ENCODE measurements around the gene CENPQ.

CENPQ gene

DNA sequence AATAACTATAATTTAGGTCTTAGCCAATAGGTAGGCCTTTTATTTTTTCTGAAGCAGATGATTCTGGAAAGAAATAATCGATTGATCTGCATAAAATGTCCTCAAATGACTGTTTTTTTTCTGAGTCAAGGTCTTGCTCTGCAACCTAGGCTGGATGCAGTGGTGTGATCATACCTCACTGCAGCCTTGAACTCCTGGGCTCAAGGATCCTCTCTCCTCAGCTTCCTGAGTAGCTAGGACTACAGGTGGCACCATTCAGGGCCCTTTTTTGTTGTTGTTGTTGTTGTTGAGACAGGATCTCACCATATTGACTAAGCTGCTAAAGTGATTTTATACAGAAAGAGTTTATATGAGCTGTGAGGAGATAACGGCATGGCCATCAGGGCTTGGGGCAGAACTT, 54.7 kb downstream of the CENPQ start:
- H3K27ac ChIP-seq (ENCODE audit: low read depth, low read length) = no peak overlapping the region
- peaks cover 0 to 3% of the 10 kb centered on the region in 2 donors for H3K4me1 ChIP-seq (ENCODE audit: control insufficient read depth in 1 of 2, insufficient read depth in 2 of 2, low read length in 2 of 2)
- no peak overlapping the region for H3K4me3 ChIP-seq (ENCODE audit: low read depth in 1 of 2, low read length in 2 of 2)
- H3K9ac ChIP-seq (ENCODE audit: low read depth in 1 of 2, low read length in 2 of 2) = no peak overlapping the region
- no peaks in the 10 kb centered on the region for H3K36me3 ChIP-seq (ENCODE audit: control insufficient read depth in 1 of 2, insufficient read depth in 2 of 2, low read length in 2 of 2)
- H3K9me3 ChIP-seq (ENCODE audit: control insufficient read depth in 1 of 2, low read length in 2 of 2) = no peaks in the 10 kb centered on the region
- H3K27me3 ChIP-seq (ENCODE audit: control insufficient read depth in 1 of 2, insufficient read depth in 2 of 2, low read length in 2 of 2) = no peaks in the 10 kb centered on the region

DNA sequence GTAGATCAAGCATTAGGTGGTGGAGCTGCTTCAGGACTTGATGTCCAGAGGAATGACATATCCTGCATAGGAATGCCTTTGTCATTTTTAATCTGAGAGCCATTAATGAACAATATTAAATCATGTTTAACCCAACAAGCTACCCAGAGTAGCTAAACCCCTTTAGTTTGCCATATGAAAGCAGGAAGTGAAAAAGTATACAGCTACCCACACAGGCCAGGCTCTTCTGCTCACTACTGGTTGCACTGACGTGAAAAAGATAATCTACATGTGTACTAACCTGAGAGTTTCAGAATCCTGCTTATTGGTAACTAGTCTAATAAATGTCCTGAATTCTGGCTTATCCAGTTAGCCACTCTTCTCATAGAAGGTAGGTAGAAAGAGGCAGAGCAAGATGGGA, 56.5 kb downstream of the CENPQ start:
- no peak overlapping the region for H3K4me3 ChIP-seq (ENCODE audit: low read depth in 1 of 2, low read length in 2 of 2)
- no peaks in the 10 kb centered on the region for H3K36me3 ChIP-seq (ENCODE audit: control insufficient read depth in 1 of 2, insufficient read depth in 2 of 2, low read length in 2 of 2)
- no peak overlapping the region for H3K9ac ChIP-seq (ENCODE audit: low read depth in 1 of 2, low read length in 2 of 2)
- peaks cover 0 to 14% of the 10 kb centered on the region in 2 donors for H3K4me1 ChIP-seq (ENCODE audit: control insufficient read depth in 1 of 2, insufficient read depth in 2 of 2, low read length in 2 of 2)
- no peaks in the 10 kb centered on the region for H3K27me3 ChIP-seq (ENCODE audit: control insufficient read depth in 1 of 2, insufficient read depth in 2 of 2, low read length in 2 of 2)
- H3K9me3 ChIP-seq (ENCODE audit: control insufficient read depth in 1 of 2, low read length in 2 of 2) = no peaks in the 10 kb centered on the region
- H3K27ac ChIP-seq (ENCODE audit: low read depth, low read length) = no peak overlapping the region

DNA sequence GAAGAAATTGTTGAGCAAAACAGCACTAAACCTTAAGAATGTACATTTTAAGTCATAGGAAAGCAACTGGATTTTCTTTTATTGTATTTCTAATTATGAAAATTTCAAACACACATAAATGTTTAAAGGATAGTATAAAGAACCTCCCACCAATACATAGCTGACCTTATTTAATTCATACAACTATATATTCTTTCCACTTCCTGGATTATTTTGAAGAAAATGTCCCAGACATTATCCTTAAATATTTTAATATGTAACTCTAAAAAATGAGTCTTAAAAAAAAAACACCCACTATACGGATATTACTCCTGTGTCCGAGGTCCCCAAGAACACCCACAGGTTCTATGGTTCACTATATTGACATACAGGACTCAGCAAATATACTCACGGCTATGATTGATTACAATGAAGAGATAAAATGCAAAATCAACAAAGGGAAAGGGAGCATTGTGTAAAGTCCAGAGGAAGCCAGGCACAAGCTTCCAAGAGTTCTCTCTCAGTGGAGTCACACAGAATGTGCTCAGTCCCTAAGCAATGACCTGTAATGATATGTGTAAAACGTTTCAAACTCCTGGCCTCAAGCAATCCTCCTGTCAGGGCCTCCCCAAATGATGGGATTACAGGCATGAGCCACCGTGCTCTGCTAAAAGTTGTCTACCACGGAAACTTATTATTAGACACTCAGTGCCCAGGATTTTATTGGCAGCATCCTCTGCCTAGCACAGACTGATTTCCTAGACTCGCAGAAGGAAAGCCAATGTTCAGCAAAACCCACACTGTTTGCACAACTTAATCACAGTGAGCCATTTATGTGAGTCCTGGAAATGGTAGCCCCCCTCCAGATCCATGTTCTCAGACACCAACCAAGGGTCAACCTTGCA, 59.8 kb downstream of the CENPQ start:
- Histone ChIP-seq H3K9ac (ENCODE audit: low read depth in 1 of 2, low read length in 2 of 2) (no peak overlapping the region), H3K4me1 (ENCODE audit: control insufficient read depth in 1 of 2, insufficient read depth in 2 of 2, low read length in 2 of 2) (peaks cover 0 to 14% of the 10 kb centered on the region in 2 donors), H3K9me3 (ENCODE audit: control insufficient read depth in 1 of 2, low read length in 2 of 2) (no peaks in the 10 kb centered on the region), H3K4me3 (ENCODE audit: low read depth in 1 of 2, low read length in 2 of 2) (no peak overlapping the region), H3K36me3 (ENCODE audit: control insufficient read depth in 1 of 2, insufficient read depth in 2 of 2, low read length in 2 of 2) (no peaks in the 10 kb centered on the region), H3K27me3 (ENCODE audit: control insufficient read depth in 1 of 2, insufficient read depth in 2 of 2, low read length in 2 of 2) (no peaks in the 10 kb centered on the region), H3K27ac (ENCODE audit: low read depth, low read length) (no peak overlapping the region)

DNA sequence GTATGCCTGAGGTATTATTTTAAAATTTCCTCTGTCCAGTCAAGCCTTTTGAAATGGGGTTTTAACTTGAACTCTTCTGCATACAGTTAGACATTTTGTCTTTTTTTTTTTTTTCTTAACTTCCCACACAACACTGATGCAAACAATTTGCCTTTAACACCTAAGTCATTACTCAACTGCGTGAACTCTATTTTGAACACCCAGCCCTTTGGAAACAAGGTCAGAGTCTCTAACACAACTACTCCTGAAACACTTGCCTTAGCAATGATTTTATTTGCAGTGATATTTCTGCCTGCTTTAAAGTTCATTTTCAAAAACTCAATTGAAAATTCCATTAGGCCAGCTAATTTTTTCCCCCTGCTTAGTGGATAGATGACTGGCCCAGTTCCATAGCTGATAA, 60.7 kb downstream of the CENPQ start:
- H3K4me3 ChIP-seq (ENCODE audit: low read depth in 1 of 2, low read length in 2 of 2) = no peak overlapping the region
- H3K9ac ChIP-seq (ENCODE audit: low read depth in 1 of 2, low read length in 2 of 2) = no peak overlapping the region
- H3K9me3 ChIP-seq (ENCODE audit: control insufficient read depth in 1 of 2, low read length in 2 of 2) = no peaks in the 10 kb centered on the region
- no peaks in the 10 kb centered on the region for H3K27me3 ChIP-seq (ENCODE audit: control insufficient read depth in 1 of 2, insufficient read depth in 2 of 2, low read length in 2 of 2)
- H3K36me3 ChIP-seq (ENCODE audit: control insufficient read depth in 1 of 2, insufficient read depth in 2 of 2, low read length in 2 of 2) = no peaks in the 10 kb centered on the region
- H3K4me1 ChIP-seq (ENCODE audit: control insufficient read depth in 1 of 2, insufficient read depth in 2 of 2, low read length in 2 of 2) = peaks cover 0 to 14% of the 10 kb centered on the region in 2 donors
- H3K27ac ChIP-seq (ENCODE audit: low read depth, low read length) = no peak overlapping the region

DNA sequence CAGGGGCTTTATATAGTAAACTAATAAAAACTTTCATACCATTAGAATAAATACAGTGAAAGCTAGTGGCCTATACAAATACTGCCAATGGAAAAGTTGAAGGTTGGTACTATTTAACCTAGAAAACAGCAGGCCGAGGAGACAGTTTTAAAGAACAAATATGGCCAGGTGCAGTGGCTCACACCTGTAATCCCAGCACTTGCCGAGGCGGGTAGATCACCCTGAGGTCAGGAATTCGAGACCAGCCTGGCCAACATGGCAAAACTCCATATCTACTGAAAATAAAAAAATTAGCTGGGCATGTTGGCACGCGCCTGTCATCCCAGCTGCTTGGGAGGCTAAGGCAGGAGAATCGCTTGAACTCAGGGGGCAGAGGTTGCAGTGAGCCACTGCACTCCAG, 61.4 kb downstream of the CENPQ start:
- Histone ChIP-seq H3K27me3 (ENCODE audit: control insufficient read depth in 1 of 2, insufficient read depth in 2 of 2, low read length in 2 of 2) (no peaks in the 10 kb centered on the region), H3K4me3 (ENCODE audit: low read depth in 1 of 2, low read length in 2 of 2) (no peak overlapping the region), H3K36me3 (ENCODE audit: control insufficient read depth in 1 of 2, insufficient read depth in 2 of 2, low read length in 2 of 2) (no peaks in the 10 kb centered on the region), H3K4me1 (ENCODE audit: control insufficient read depth in 1 of 2, insufficient read depth in 2 of 2, low read length in 2 of 2) (peaks cover 0 to 14% of the 10 kb centered on the region in 2 donors), H3K9me3 (ENCODE audit: control insufficient read depth in 1 of 2, low read length in 2 of 2) (no peaks in the 10 kb centered on the region), H3K9ac (ENCODE audit: low read depth in 1 of 2, low read length in 2 of 2) (no peak overlapping the region), H3K27ac (ENCODE audit: low read depth, low read length) (no peak overlapping the region)

DNA sequence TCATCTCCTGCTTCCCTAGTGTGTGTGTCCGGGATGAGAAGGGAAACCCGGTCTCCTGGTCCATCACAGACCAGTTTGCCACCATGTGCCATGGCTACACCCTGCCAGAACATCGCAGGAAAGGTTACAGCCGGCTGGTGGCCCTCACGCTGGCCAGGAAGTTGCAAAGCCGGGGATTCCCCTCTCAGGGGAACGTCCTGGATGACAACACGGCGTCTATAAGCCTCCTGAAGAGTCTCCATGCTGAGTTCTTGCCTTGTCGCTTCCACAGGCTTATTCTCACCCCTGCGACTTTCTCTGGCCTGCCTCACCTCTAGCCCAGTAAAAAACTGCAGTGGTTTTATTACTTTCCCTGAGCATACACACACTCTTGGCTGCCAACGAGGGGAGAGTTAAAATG, 63.4 kb downstream of the CENPQ start:
- no peaks in the 10 kb centered on the region for H3K27me3 ChIP-seq (ENCODE audit: control insufficient read depth in 1 of 2, insufficient read depth in 2 of 2, low read length in 2 of 2)
- no peaks in the 10 kb centered on the region for H3K36me3 ChIP-seq (ENCODE audit: control insufficient read depth in 1 of 2, insufficient read depth in 2 of 2, low read length in 2 of 2)
- H3K4me1 ChIP-seq (ENCODE audit: control insufficient read depth in 1 of 2, insufficient read depth in 2 of 2, low read length in 2 of 2) = peaks cover 0 to 14% of the 10 kb centered on the region in 2 donors
- H3K9me3 ChIP-seq (ENCODE audit: control insufficient read depth in 1 of 2, low read length in 2 of 2) = no peaks in the 10 kb centered on the region
- no peak overlapping the region for H3K27ac ChIP-seq (ENCODE audit: low read depth, low read length)
- H3K4me3 ChIP-seq (ENCODE audit: low read depth in 1 of 2, low read length in 2 of 2) = no peak overlapping the region
- no peak overlapping the region for H3K9ac ChIP-seq (ENCODE audit: low read depth in 1 of 2, low read length in 2 of 2)

DNA sequence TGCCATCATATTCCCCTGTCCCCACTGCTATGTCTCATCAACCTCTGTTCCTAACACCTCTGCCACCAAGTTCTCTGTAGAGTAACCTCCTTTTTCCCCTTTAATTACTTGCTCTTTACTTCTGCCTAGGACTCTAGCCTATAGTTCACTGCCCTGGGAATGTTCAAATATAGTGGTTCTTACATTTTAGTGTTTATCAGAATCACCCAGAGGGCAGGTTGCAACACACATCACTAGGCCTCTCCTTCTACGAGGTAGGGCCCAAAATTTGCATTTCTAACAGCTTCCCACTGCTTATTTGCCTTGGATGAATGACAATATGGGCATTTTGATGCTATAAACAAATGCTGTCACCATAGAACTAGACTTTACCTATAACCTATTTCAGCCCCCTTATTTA, 64.2 kb downstream of the CENPQ start:
- no peaks in the 10 kb centered on the region for H3K27me3 ChIP-seq (ENCODE audit: control insufficient read depth in 1 of 2, insufficient read depth in 2 of 2, low read length in 2 of 2)
- H3K4me1 ChIP-seq (ENCODE audit: control insufficient read depth in 1 of 2, insufficient read depth in 2 of 2, low read length in 2 of 2) = peaks cover 0 to 14% of the 10 kb centered on the region in 2 donors
- no peak overlapping the region for H3K4me3 ChIP-seq (ENCODE audit: low read depth in 1 of 2, low read length in 2 of 2)

DNA sequence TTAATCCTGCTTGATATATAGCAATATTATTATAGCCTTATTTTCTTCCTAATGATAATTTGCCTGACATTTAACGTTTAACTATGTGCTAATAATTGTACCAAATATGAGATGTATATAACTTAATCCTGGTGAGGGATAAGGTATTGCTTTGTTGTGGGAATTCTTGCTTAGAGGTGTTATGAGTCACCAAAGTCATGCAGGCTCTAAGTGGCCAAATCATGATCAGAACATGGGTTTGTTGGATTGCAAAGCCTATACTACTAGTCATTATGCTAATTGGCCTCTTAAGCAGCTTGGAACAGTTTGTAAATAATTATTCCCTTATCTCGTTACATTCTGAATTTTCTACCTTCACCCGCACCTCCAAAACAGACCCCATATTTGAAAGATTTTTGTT, 65.4 kb downstream of the CENPQ start:
- Histone ChIP-seq H3K36me3 (ENCODE audit: control insufficient read depth in 1 of 2, insufficient read depth in 2 of 2, low read length in 2 of 2) (no peaks in the 10 kb centered on the region), H3K27me3 (ENCODE audit: control insufficient read depth in 1 of 2, insufficient read depth in 2 of 2, low read length in 2 of 2) (no peaks in the 10 kb centered on the region), H3K4me1 (ENCODE audit: control insufficient read depth in 1 of 2, insufficient read depth in 2 of 2, low read length in 2 of 2) (peaks cover 0 to 6% of the 10 kb centered on the region in 2 donors), H3K9ac (ENCODE audit: low read depth in 1 of 2, low read length in 2 of 2) (no peak overlapping the region), H3K9me3 (ENCODE audit: control insufficient read depth in 1 of 2, low read length in 2 of 2) (no peaks in the 10 kb centered on the region), H3K27ac (ENCODE audit: low read depth, low read length) (no peak overlapping the region), H3K4me3 (ENCODE audit: low read depth in 1 of 2, low read length in 2 of 2) (no peak overlapping the region)

More for the DNA sequence above, 64.2 kb downstream of the CENPQ start:
- Histone ChIP-seq H3K9ac (ENCODE audit: low read depth in 1 of 2, low read length in 2 of 2) (no peak overlapping the region), H3K36me3 (ENCODE audit: control insufficient read depth in 1 of 2, insufficient read depth in 2 of 2, low read length in 2 of 2) (no peaks in the 10 kb centered on the region), H3K27ac (ENCODE audit: low read depth, low read length) (no peak overlapping the region), H3K9me3 (ENCODE audit: control insufficient read depth in 1 of 2, low read length in 2 of 2) (no peaks in the 10 kb centered on the region)

DNA sequence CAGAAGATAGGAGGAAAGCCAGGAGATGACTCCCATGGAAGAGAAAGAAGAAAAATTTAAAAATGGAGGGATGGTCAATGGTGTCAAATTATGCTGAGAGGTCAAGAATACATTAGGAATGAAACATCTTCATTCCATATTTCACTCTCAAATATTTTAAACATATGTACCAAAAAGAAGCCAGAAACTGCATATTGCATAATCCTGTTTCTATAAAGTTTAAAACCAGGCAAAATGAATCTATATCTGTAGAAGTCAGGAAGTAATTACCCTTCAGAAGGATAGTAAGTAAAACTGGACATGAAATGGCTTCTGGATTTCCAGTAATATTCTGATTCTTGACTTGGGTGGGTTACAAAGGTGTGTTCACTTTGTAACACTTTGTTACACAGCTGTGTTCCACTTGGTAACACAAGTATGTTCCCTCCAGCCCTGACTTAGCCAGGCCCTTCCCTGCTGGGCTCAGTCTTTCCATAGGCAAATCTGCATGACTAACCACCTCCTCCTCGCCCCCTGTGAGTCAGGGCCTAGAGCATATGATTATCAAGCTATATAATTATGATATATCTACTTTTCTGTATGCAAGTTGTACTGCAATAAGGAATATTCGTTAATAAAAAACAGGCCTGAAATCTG, 67.1 kb downstream of the CENPQ start:
- no peaks in the 10 kb centered on the region for H3K4me1 ChIP-seq (ENCODE audit: control insufficient read depth in 1 of 2, insufficient read depth in 2 of 2, low read length in 2 of 2)
- H3K9me3 ChIP-seq (ENCODE audit: control insufficient read depth in 1 of 2, low read length in 2 of 2) = no peaks in the 10 kb centered on the region
- no peak overlapping the region for H3K27ac ChIP-seq (ENCODE audit: low read depth, low read length)
- no peak overlapping the region for H3K4me3 ChIP-seq (ENCODE audit: low read depth in 1 of 2, low read length in 2 of 2)
- H3K27me3 ChIP-seq (ENCODE audit: control insufficient read depth in 1 of 2, insufficient read depth in 2 of 2, low read length in 2 of 2) = no peaks in the 10 kb centered on the region
- H3K9ac ChIP-seq (ENCODE audit: low read depth in 1 of 2, low read length in 2 of 2) = no peak overlapping the region
- H3K36me3 ChIP-seq (ENCODE audit: control insufficient read depth in 1 of 2, insufficient read depth in 2 of 2, low read length in 2 of 2) = no peaks in the 10 kb centered on the region

DNA sequence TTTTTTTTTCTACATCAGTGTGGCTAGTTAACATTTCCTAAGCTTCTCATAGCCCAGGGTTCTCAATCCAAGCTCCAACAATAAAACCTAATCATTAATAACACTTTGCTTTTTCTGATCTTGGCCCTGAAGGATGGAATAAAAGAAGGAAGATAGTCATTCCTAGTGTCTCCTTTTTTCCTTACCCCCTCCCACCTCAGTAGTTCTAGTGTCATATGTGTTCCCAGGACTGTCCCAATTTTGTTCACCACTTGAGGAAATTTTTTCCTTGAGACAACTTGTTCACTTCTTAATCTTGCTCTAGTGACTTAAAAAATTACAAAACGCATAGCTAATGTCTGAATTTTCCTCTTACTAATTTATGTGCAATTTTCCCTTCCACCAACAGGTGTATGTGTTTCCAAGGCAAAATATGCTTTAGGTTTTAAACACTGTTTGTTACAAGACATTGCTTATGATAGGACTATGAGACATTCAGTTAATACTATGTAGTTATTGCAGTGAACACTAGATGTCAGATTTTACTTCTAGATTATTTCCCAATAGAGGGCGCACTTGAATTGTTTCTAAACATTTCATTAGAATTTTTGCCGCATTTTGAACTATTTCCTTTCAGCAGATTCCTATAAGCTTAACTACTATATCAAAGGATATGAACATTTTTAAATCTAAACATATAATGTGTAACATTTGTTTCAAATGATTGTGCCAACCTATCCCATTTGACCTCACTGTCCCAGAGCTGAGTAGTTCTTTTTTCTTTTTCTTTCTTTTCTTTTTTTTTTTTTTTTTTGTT, 68.8 kb downstream of the CENPQ start:
- H3K36me3 ChIP-seq (ENCODE audit: control insufficient read depth in 1 of 2, insufficient read depth in 2 of 2, low read length in 2 of 2) = no peaks in the 10 kb centered on the region
- no peaks in the 10 kb centered on the region for H3K4me1 ChIP-seq (ENCODE audit: control insufficient read depth in 1 of 2, insufficient read depth in 2 of 2, low read length in 2 of 2)
- no peaks in the 10 kb centered on the region for H3K27me3 ChIP-seq (ENCODE audit: control insufficient read depth in 1 of 2, insufficient read depth in 2 of 2, low read length in 2 of 2)
- H3K4me3 ChIP-seq (ENCODE audit: low read depth in 1 of 2, low read length in 2 of 2) = peak overlapping the region in 1 of 2 donors; percentile 25
- no peak overlapping the region for H3K27ac ChIP-seq (ENCODE audit: low read depth, low read length)
- no peaks in the 10 kb centered on the region for H3K9me3 ChIP-seq (ENCODE audit: control insufficient read depth in 1 of 2, low read length in 2 of 2)
- H3K9ac ChIP-seq (ENCODE audit: low read depth in 1 of 2, low read length in 2 of 2) = no peak overlapping the region
